GM12892 (cell line): ENCODE data around the gene REPIN1.

Experiments used
- DNase-seq: peaks from one replicate; pipeline ENCODE4 v3.0.0; 2011; ENCODE audit not compliant: insufficient read length
- FAIRE-seq: peaks from 2 replicates; lab custom pipeline; 2011; peaks lifted over from hg19 to GRCh38; lab: Jason Lieb, UNC
- POLR2A ChIP-seq: IDR thresholded peaks from 2 replicates; pipeline ENCODE4 v1.6.1; 2011; ENCODE audit warnings: low read depth, low read length, control low read depth
- POLR2AphosphoS5 ChIP-seq: IDR thresholded peaks from 2 replicates; pipeline ENCODE4 v1.6.1; 2011; ENCODE audit warnings: low read depth, low read length, control low read depth
- TAF1 ChIP-seq: IDR thresholded peaks from 2 replicates; pipeline ENCODE4 v1.6.1; 2011; ENCODE audit warnings: low read depth, mild to moderate bottlenecking, control low read depth, low read length, borderline replicate concordance

The REPIN1 gene

GRCh38 chr7:150390205-150390604 lies 21.6 kb downstream of the REPIN1 start:
- TF ChIP-seq POLR2AphosphoS5 (no peak), TAF1 (no peak), POLR2A (no peak)
- no peak for DNase-seq

GRCh38 chr7:150393325-150393724 lies 24.7 kb downstream of the REPIN1 start:
- no peak for FAIRE-seq

More at GRCh38 chr7:150390205-150390604, 21.6 kb downstream of the REPIN1 start:
- FAIRE-seq: no peak

GRCh38 chr7:150396426-150396825 lies 27.8 kb downstream of the REPIN1 start:
- TF ChIP-seq POLR2A (no peak), TAF1 (no peak), POLR2AphosphoS5 (no peak)
- no peak for FAIRE-seq
- no peak for DNase-seq

More at GRCh38 chr7:150393325-150393724, 24.7 kb downstream of the REPIN1 start:
- TF ChIP-seq POLR2A (no peak), TAF1 (no peak), POLR2AphosphoS5 (no peak)
- DNase-seq: no peak

GRCh38 chr7:150396851-150397260 lies 28.2 kb downstream of the REPIN1 start:
- no peak for TF ChIP-seq POLR2A
- no peak for TF ChIP-seq POLR2AphosphoS5
- no peak for TF ChIP-seq TAF1
- no peak for DNase-seq
- no peak for FAIRE-seq

- DNase-seq (no peak), FAIRE-seq (no peak)
- TF ChIP-seq POLR2AphosphoS5: no peak
Observed at GRCh38 chr7:150397346-150398107, 28.9 kb downstream of the REPIN1 start.

GRCh38 chr7:150398108-150398964 lies 29.7 kb downstream of the REPIN1 start:
- FAIRE-seq: no peak
- no peak for TF ChIP-seq POLR2A
- TF ChIP-seq POLR2AphosphoS5: no peak
- no peak for TF ChIP-seq TAF1
- no peak for DNase-seq

- no peak for TF ChIP-seq POLR2A
- no peak for DNase-seq
- FAIRE-seq: no peak
Observed at GRCh38 chr7:150398965-150399320, 30.3 kb downstream of the REPIN1 start.

GRCh38 chr7:150399421-150400007 lies 30.9 kb downstream of the REPIN1 start:
- FAIRE-seq: no peak

GRCh38 chr7:150400008-150400787 lies 31.6 kb downstream of the REPIN1 start:
- no peak for DNase-seq
- FAIRE-seq: no peak
- TF ChIP-seq POLR2A: no peak
- no peak for TF ChIP-seq POLR2AphosphoS5
- no peak for TF ChIP-seq TAF1

More at GRCh38 chr7:150399421-150400007, 30.9 kb downstream of the REPIN1 start:
- no peak for DNase-seq
- no peak for TF ChIP-seq POLR2AphosphoS5
- TF ChIP-seq TAF1: no peak
- no peak for TF ChIP-seq POLR2A

- DNase-seq (no peak), FAIRE-seq (no peak)
- TF ChIP-seq POLR2AphosphoS5 (no peak), POLR2A (no peak), TAF1 (no peak)
Observed at GRCh38 chr7:150400788-150401423, 32.3 kb downstream of the REPIN1 start.
